KMS-11 (cell line): Measurements from ENCODE around the gene TMEM250.

Experiments used
- H2AFZ ChIP-seq: fragments of 200-600 bp; sonication (generic); 2 replicates; pipeline ENCODE4 v1.6.1; 2016; ENCODE audit warnings: antibody characterized with exemption, mixed run types, low read depth
- H3K27ac ChIP-seq: fragments of 200-600 bp; sonication (generic); 2 replicates; pipeline ENCODE4 v1.6.1; 2016; ENCODE audit warnings: mild to moderate bottlenecking, mixed run types
- H3K27me3 ChIP-seq: fragments of 200-600 bp; sonication (generic); 2 replicates; pipeline ENCODE4 v1.6.1; 2017; ENCODE audit warnings: mild to moderate bottlenecking, low read depth, mixed run types, moderate library complexity; ENCODE audit not compliant: insufficient read depth
- H3K36me3 ChIP-seq: fragments of 200-600 bp; sonication (generic); 2 replicates; pipeline ENCODE4 v1.6.1; 2017; ENCODE audit warnings: mild to moderate bottlenecking, mixed run types; ENCODE audit not compliant: insufficient read depth
- H3K4me1 ChIP-seq: fragments of 200-600 bp; sonication (generic); 2 replicates; pipeline ENCODE4 v1.6.1; 2016; ENCODE audit warnings: mild to moderate bottlenecking, low read depth, mixed run types; ENCODE audit not compliant: poor library complexity, severe bottlenecking
- H3K4me2 ChIP-seq: fragments of 200-600 bp; sonication (generic); 2 replicates; pipeline ENCODE4 v1.7.0; 2016; ENCODE audit warnings: mild to moderate bottlenecking, mixed run types
- H3K4me3 ChIP-seq: fragments of 200-600 bp; sonication (generic); IDR thresholded peaks from 2 replicates; pipeline ENCODE4 v1.6.1; 2017; ENCODE audit warnings: low read depth, low read length, mixed read lengths; ENCODE audit not compliant: insufficient read depth
- H3K79me2 ChIP-seq: fragments of 200-600 bp; sonication (generic); 2 replicates; pipeline ENCODE4 v1.6.1; 2016; ENCODE audit warnings: low read depth, mixed run types; ENCODE audit not compliant: insufficient read depth
- H3K9ac ChIP-seq: fragments of 200-600 bp; sonication (generic); 2 replicates; pipeline ENCODE4 v1.6.1; 2016; ENCODE audit warnings: mild to moderate bottlenecking, mixed run types
- H4K20me1 ChIP-seq: fragments of 200-600 bp; sonication (generic); 2 replicates; pipeline ENCODE4 v1.6.1; 2016; ENCODE audit warnings: mild to moderate bottlenecking, mixed run types; ENCODE audit not compliant: insufficient read depth
- CTCF ChIP-seq: fragments of 200-600 bp; sonication (generic); conservative IDR thresholded peaks from 2 replicates; pipeline ENCODE4 v1.6.1; 2017; ENCODE audit warnings: low read depth, mild to moderate bottlenecking, antibody characterized with exemption, low read length, moderate library complexity, mixed read lengths

TMEM250 gene

GRCh38 chr9:136159851-136160250 is 41.2 kb upstream of the TMEM250 start:
- Histone ChIP-seq H3K27ac (no peak overlapping the region), H3K79me2 (no peaks in the 10 kb centered on the region), H3K4me1 (no peaks in the 10 kb centered on the region), H3K9ac (no peak overlapping the region), H3K36me3 (no peaks in the 10 kb centered on the region), H3K27me3 (peaks cover 95% of the 10 kb centered on the region), H2AFZ (no peak overlapping the region), H3K4me2 (no peak overlapping the region), H4K20me1 (no peaks in the 10 kb centered on the region), H3K4me3 (no peak overlapping the region)
- TF ChIP-seq CTCF: no peak

- Histone ChIP-seq H3K9ac (no peak overlapping the region), H2AFZ (no peak overlapping the region), H4K20me1 (no peaks in the 10 kb centered on the region), H3K27me3 (peaks cover 90% of the 10 kb centered on the region), H3K27ac (no peak overlapping the region), H3K36me3 (no peaks in the 10 kb centered on the region), H3K4me1 (no peaks in the 10 kb centered on the region), H3K4me2 (no peak overlapping the region), H3K4me3 (no peak overlapping the region), H3K79me2 (no peaks in the 10 kb centered on the region)
- no peak for TF ChIP-seq CTCF
Observed at GRCh38 chr9:136157477-136158265, 39.0 kb upstream of the TMEM250 start.

- Histone ChIP-seq H3K27me3 (peaks cover 84% of the 10 kb centered on the region), H3K9ac (no peak overlapping the region), H4K20me1 (no peaks in the 10 kb centered on the region), H3K27ac (no peak overlapping the region), H3K4me1 (no peaks in the 10 kb centered on the region), H3K36me3 (no peaks in the 10 kb centered on the region), H3K4me3 (no peak overlapping the region), H3K4me2 (no peak overlapping the region), H3K79me2 (no peaks in the 10 kb centered on the region), H2AFZ (no peak overlapping the region)
- no peak for TF ChIP-seq CTCF
Observed at GRCh38 chr9:136156209-136157120, 37.8 kb upstream of the TMEM250 start.

GRCh38 chr9:136155576-136155975 is 36.9 kb upstream of the TMEM250 start:
- TF ChIP-seq CTCF: no peak
- Histone ChIP-seq H3K4me1 (no peaks in the 10 kb centered on the region), H3K79me2 (no peaks in the 10 kb centered on the region), H2AFZ (no peak overlapping the region), H4K20me1 (no peaks in the 10 kb centered on the region), H3K9ac (no peak overlapping the region), H3K4me3 (no peak overlapping the region), H3K36me3 (no peaks in the 10 kb centered on the region), H3K27ac (no peak overlapping the region), H3K27me3 (peaks cover 79% of the 10 kb centered on the region), H3K4me2 (no peak overlapping the region)
